SJSA1 (cell line): ENCODE data around the gene FCHO1. TPM values are rescaled to one million over a fixed set of nuclear protein-coding genes. Genes with fewer than 3 reads are reported as not detected.

Source experiments
- DNase-seq, 2 experiments: peaks; one replicate each; pipeline ENCODE4 v3.0.0-alpha.2; 2015 to 2020; ENCODE audit warnings: low spot score in 2 of 2, low read depth in 1 of 2
- H3K27ac ChIP-seq: fragments of 250-450 bp; sonication (Bioruptor Pico); 2 replicates; pipeline ENCODE4 v1.5.1; 2020; ENCODE audit warnings: mild to moderate bottlenecking, moderate library complexity
- H3K27me3 ChIP-seq: fragments of 250-450 bp; sonication (Bioruptor Pico); replicated peaks from 2 replicates; pipeline ENCODE4 v1.5.1; 2020; ENCODE audit warnings: mild to moderate bottlenecking, moderate library complexity
- H3K36me3 ChIP-seq: fragments of 250-450 bp; sonication (Bioruptor Pico); 2 replicates; pipeline ENCODE4 v1.5.1; 2020; ENCODE audit warnings: mild to moderate bottlenecking
- H3K4me1 ChIP-seq: fragments of 250-450 bp; sonication (Bioruptor Pico); replicated peaks from 2 replicates; pipeline ENCODE4 v1.6.1; 2021; ENCODE audit warnings: mild to moderate bottlenecking
- H3K4me3 ChIP-seq: fragments of 250-450 bp; sonication (Bioruptor Pico); 2 replicates; pipeline ENCODE4 v1.5.1; 2020; ENCODE audit warnings: mild to moderate bottlenecking
- H3K9me3 ChIP-seq: fragments of 250-450 bp; sonication (Bioruptor Pico); replicated peaks from 2 replicates; pipeline ENCODE4 v1.5.1; 2020; ENCODE audit warnings: mild to moderate bottlenecking
- total RNA-seq: library from RNA; depleted of rRNA; stranded (reverse); fragments of >200 nt; shearing (Covaris generic); gene quantifications from 2 replicates; pipeline ENCODE4 v1.2.3, GENCODE V29; 2014

Gene FCHO1
- total RNA-seq, 1 experiment from 2014 or later, result 0.63 TPM

DNA sequence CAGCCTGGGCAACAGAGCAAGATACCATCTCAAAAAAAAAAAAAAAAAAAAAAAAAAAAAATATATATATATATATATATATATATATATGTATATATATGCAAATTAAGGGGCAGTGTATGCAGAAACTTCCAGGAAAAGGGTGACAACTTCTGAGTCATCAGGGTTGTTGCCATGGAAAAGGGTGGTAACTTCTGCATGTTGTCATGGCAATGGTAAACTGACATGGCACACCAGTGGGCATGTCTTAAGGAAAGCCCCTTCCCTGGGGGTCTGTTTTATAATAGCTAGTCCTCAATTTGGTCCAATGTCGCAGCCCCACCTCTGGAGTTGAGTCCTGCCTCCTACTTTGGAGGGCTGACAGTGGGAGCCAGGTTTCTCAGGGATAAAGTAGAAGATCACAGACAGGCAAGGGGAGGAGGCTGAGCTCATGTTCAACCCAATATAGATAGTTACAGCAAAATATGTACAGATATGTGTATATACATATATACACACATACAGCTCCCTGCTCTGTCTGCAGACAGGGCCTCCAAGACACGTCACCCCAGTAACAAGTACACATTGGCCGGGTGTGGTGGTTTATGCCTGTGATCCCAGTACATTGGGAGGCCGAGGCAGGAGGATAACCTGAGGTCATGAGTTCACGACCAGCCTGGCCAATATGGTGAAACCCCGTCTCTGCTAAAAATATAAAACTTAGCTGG lies 7.2 kb upstream of the FCHO1 start:
- H3K4me3 ChIP-seq, result no peak overlapping the region
- no peaks in the 10 kb centered on the region for H3K9me3 ChIP-seq
- H3K27me3 ChIP-seq, result peaks cover 6% of the 10 kb centered on the region; the same call in 1 of the 2 replicates
- DNase-seq, result no peak
- no peaks in the 10 kb centered on the region for H3K36me3 ChIP-seq
- H3K4me1 ChIP-seq, result peaks cover 10% of the 10 kb centered on the region
- no peak overlapping the region for H3K27ac ChIP-seq

DNA sequence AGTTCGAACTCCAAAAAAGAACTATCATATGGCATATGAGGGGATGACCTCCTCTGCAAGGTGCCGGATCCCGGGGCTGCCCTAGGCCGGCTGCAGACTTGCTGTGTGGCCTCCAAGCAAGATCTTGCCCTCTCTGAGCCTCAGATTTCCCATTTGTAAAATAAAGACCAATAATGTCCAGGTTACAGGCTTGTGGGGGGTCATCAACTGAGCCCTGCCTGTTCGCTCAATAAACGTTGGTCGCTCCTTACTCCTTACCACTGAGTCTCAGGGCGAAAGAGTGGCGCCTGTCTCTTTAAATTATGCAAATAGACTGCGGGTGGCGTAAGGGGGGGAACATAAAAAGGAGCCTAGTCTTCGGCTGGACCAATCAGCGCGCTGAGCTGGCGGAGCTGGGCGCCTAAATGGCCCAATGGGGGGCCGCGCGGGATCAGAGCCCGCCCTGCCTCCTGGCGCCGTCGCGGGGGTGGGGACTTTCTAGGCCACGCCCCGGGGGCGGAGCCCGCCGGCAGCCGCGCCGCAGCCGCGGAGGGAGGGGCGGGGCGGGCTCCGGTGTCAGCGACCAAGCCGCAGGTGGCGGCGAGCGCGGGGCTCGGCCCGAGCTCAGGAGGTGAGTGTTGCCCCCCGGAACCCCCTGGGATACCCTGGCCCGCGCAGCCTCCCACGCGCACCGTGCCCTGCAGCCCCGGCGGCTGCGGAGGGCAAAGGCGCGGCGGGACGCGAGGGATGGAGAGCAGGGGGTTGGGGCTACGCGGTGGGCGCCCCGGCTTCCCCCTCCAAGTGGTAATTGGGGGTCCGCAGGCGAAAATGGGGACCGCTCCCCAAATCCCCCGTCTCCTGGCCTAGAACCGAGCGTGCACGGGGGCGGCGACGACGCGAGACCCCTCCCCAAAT lies 3.8 kb upstream of the FCHO1 start:
- peak overlapping the region; percentile 35 for H3K4me3 ChIP-seq
- DNase-seq, result peak; percentile 84 to 93
- H3K36me3 ChIP-seq, result no peaks in the 10 kb centered on the region
- H3K9me3 ChIP-seq, result no peaks in the 10 kb centered on the region
- H3K27me3 ChIP-seq, result peaks cover 6% of the 10 kb centered on the region; the same call in 1 of the 2 replicates
- no peak overlapping the region for H3K27ac ChIP-seq
- peaks cover 10% of the 10 kb centered on the region for H3K4me1 ChIP-seq

DNA sequence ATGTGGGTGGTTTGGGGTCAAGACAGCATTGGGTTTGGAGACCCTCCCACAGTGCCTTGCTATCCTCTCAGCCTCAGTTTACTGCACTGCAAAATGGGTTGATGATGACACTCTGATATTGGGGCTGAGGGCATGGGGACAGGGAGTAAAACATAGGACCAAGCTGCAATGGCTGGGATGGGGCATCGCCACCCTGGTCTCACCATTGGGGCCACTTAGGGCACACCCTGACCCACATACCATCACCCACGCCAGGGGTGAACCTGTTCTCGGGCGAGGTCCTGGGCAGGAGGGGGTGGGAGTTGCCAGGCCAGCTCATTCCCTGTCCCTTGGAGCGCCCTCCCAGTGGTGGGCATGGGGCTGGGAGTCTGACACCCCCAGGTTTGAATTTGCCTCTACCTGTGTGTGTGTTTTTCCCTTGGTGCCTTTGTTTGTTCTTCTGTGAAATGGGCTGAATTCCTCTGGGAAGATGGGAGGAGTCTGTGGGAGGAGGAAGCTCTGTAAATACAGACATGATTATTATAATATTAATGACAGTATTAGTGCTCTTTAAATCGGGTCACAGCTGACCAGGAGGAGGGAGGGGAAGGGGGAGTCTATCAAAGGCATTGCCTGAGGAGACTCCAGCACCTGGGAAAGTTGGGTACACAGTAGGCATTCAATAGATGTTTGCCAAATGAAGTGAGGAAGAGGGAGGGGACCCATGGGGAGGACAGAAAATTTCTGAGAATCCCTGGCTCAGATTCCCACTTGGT lies 2.2 kb upstream of the FCHO1 start:
- no peak overlapping the region for H3K4me3 ChIP-seq
- peaks cover 10% of the 10 kb centered on the region for H3K4me1 ChIP-seq
- peaks cover 6% of the 10 kb centered on the region; the same call in 1 of the 2 replicates for H3K27me3 ChIP-seq
- no peak overlapping the region for H3K27ac ChIP-seq
- no peaks in the 10 kb centered on the region for H3K9me3 ChIP-seq
- DNase-seq, result no peak
- H3K36me3 ChIP-seq, result no peaks in the 10 kb centered on the region

DNA sequence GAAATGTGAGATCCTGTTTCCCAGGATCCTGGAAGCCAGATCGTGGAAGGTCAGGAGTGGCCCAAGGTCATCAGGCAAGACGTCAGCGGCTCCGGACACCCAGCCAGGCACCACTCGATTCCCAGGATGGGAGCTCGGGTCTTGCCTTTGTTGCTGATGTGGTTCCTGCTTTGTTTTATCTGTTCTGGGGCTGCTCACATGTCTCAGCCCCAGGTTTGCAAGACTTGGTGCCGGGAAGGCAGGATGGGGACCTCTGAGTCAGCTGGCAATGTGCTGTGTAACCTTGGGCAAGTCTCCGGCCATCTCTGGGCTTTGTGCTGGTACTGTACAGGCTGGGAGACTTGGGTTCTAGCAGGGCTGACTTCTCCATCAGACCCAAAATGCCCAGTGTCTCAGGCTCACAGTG lies 1.4 kb upstream of the FCHO1 start:
- H3K9me3 ChIP-seq, result no peaks in the 10 kb centered on the region
- H3K27ac ChIP-seq, result no peak overlapping the region
- H3K4me1 ChIP-seq, result peaks cover 10% of the 10 kb centered on the region
- peaks cover 6% of the 10 kb centered on the region; the same call in 1 of the 2 replicates for H3K27me3 ChIP-seq
- H3K4me3 ChIP-seq, result no peak overlapping the region
- no peaks in the 10 kb centered on the region for H3K36me3 ChIP-seq
- DNase-seq, result no peak

DNA sequence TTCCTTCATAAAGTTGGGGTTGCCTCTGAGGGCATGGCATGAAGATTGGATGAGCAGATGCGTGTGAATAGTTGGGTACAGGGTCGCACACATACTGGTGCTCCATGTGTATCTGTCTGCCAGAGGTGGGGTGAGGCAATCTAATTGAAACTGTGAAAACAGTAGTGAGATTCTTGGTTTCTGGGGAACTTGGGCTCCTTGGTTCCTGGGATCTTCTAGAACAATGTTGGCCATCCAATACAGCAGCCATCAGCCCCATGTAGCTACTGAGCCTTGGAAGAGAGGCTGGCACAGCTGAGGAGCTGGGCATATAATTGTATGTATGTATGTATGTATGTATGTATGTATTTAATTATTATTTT lies 616 bp downstream of the FCHO1 start:
- DNase-seq, result no peak
- H3K9me3 ChIP-seq, result no peaks in the 10 kb centered on the region
- no peaks in the 10 kb centered on the region for H3K36me3 ChIP-seq
- H3K27me3 ChIP-seq, result peaks cover 6% of the 10 kb centered on the region; the same call in 1 of the 2 replicates
- peaks cover 10% of the 10 kb centered on the region for H3K4me1 ChIP-seq
- H3K27ac ChIP-seq, result no peak overlapping the region
- H3K4me3 ChIP-seq, result no peak overlapping the region

DNA sequence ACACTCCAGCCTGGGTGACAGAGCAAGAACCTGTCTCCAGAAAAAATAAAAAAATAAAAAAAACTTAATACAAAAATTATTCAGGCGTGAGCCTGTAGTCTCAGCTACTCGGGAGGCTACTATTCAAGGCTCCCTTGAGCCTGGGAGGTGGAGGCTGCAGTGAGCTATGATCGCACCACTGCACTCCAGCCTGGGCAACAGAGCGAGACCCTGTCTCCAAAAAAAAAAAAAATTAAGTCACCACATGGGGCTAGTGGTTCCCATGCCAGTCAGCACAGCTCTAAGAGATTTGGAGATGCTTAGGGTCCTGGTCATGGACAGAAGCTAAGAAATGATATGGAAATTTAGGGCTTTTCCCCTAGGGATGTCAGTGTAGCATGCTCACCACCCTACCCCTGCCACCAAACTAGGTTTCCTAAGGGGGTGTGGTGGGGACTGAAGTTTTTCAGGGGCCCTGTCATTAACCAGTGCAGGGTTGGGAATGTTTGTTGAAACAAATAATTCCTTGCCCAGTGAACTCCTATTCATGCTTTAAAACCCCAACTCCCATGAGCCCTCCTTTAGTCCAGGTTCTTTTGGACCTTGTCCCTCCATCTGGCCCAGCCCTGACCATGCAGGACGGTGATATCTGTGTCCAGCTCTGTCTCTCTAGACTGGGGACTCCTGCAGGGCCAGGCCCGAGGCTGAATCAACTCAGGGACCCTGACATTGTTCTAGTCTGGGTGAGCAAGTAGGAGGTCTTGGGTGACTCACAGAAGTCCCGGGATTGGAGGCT lies 1.8 kb downstream of the FCHO1 start:
- no peaks in the 10 kb centered on the region for H3K4me1 ChIP-seq
- H3K4me3 ChIP-seq, result no peak overlapping the region
- no peak overlapping the region for H3K27ac ChIP-seq
- no peaks in the 10 kb centered on the region for H3K36me3 ChIP-seq
- no peaks in the 10 kb centered on the region for H3K27me3 ChIP-seq
- H3K9me3 ChIP-seq, result no peaks in the 10 kb centered on the region
- no peak for DNase-seq

DNA sequence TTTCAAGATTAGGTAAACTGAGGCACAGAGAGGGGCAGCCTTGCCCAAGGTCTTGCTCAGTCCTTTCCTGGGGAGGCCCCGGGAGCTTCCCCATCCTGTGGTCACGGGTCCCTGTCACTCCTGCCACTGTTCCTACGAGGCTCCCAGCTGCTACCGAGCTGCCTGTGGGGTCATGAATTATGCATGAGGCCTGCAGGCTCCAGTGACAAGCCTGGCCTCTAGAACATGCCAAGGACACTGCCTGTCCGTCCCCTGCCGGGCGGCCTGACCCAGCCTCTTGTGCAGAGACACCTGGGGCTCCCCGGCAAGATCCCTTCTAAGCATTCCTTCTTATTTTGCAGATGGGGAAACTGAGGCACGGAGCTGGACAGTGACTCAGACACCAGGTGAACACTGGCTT lies 2.7 kb downstream of the FCHO1 start:
- no peak overlapping the region for H3K4me3 ChIP-seq
- DNase-seq, result no peak

DNA sequence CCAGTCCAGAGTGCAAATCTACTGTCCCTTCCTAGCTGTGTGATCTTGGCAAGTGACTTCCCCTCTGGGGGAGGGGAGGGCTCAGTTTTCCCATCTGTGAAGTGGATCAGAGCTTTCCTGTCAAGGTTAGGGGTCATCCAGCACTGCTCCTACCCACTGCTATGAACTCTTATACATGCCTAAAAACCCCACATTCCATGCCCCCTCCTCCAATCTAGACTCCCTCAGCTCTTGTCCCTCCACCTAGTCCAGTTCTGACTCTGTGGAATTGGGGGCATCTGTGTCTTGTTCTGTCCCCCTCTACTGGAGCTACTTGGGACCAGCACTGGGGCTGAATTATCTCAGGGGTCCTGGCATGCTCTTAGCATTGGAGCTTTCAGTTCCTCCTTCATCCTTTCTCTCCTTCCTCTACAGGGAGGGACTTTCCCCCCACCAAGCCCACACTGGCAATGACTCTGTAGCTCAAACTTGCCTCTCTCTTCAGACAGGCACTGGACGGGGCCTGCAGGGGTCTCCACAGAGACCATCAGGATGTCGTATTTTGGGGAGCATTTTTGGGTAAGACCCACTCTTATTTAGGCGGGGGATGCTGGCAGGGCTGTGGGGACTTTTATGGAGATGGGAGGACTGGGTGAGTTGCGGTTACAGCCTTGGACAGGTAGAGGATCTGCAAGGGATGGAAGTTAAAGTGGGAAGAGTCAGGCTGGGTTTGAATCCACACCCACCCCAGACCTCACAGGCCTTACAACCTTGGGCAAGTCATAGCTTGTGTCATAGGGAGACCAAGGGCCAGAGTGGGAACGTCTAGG lies 3.6 kb downstream of the FCHO1 start:
- H3K9me3 ChIP-seq, result no peaks in the 10 kb centered on the region
- H3K4me1 ChIP-seq, result no peaks in the 10 kb centered on the region
- no peak for DNase-seq
- H3K4me3 ChIP-seq, result no peak overlapping the region
- no peak overlapping the region for H3K27ac ChIP-seq
- H3K27me3 ChIP-seq, result no peaks in the 10 kb centered on the region
- H3K36me3 ChIP-seq, result no peaks in the 10 kb centered on the region

More for the DNA sequence above, 2.7 kb downstream of the FCHO1 start:
- no peaks in the 10 kb centered on the region for H3K36me3 ChIP-seq
- H3K9me3 ChIP-seq, result no peaks in the 10 kb centered on the region
- H3K27ac ChIP-seq, result no peak overlapping the region
- no peaks in the 10 kb centered on the region for H3K4me1 ChIP-seq
- no peaks in the 10 kb centered on the region for H3K27me3 ChIP-seq

DNA sequence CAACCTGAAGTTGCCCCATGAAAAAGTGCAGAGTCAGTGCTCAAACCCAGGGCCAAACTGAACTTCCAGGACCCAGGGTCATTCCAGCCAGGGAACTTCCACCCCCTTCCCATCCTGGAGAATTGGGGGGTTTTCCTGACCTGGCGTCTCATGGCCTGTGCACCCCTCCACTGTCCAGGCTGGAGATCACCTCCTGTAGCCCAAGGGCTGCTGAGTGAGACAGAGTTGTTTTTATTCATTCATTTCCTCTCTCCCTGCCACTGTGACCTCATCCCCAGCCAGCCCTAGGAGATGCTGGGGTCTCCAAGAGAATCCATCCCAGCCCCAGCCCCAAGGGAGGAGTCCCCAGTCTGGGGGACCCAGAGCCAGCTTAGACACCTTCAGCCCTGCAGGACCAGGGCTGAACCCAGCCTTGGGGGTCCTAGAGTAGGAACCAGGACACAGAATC lies 4.2 kb downstream of the FCHO1 start:
- Histone ChIP-seq H3K9me3 (no peaks in the 10 kb centered on the region), H3K4me1 (no peaks in the 10 kb centered on the region), H3K36me3 (no peaks in the 10 kb centered on the region), H3K27me3 (no peaks in the 10 kb centered on the region), H3K4me3 (no peak overlapping the region), H3K27ac (no peak overlapping the region)
- DNase-seq, result no peak

DNA sequence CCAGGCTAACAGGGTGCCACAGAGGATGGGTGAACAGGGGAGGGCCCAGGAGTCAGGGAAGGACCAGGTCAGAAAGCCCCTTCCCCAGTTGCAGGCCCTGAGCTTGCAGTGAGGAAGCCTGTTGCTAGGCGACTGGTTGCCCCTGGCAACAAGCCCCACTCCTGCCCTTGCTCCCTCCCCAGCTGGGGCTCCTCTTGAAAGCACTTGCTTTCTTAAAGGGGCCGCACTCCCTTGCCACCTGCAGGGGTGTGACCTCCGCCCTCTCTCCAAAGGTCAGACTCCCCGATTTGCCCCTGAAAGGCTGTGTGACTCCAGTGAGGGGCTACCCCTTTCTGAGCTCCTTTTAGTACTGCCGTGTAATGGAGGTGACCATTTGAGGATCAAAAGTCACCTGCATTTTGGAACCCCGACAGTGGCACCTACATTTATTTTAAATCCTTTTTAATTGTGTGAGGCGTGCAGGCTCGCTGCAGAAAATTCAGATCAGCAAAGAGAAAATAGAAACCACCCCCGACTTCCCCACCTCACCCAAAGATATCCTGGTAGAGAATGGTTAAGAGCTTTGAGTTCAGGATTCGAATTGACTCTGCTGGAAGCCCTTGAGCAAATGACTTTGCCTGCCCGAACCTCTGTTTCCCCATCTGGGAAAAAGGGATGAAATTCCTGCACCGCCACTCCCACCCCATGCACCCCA lies 4.8 kb downstream of the FCHO1 start:
- Histone ChIP-seq H3K4me3 (no peak overlapping the region), H3K36me3 (no peaks in the 10 kb centered on the region), H3K27ac (no peak overlapping the region), H3K27me3 (no peaks in the 10 kb centered on the region), H3K4me1 (no peaks in the 10 kb centered on the region), H3K9me3 (no peaks in the 10 kb centered on the region)
- DNase-seq, result no peak

DNA sequence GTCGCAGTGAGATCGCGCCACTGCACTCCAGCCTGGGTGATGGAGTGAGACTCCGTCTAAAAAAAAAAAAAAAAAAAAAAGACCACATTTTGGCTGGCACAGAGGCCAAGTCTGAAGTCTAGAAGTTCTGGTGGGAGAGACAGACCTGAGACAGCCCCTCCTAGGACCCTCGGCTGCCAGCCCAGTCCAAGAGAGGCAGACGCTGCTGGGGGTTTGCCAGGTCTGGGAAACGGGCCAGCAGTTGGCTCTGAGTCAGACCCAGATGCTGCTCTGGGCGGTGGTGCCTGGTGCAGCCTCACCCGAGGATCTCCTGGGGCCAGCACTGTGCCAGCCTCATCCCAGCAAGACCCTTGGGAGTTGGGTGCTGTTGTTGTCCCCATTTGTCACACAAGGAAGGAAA lies 5.8 kb downstream of the FCHO1 start:
- DNase-seq, result no peak
- H3K27me3 ChIP-seq, result no peaks in the 10 kb centered on the region
- H3K36me3 ChIP-seq, result no peaks in the 10 kb centered on the region
- no peaks in the 10 kb centered on the region for H3K9me3 ChIP-seq
- H3K4me3 ChIP-seq, result no peak overlapping the region
- H3K27ac ChIP-seq, result no peak overlapping the region
- H3K4me1 ChIP-seq, result no peaks in the 10 kb centered on the region

DNA sequence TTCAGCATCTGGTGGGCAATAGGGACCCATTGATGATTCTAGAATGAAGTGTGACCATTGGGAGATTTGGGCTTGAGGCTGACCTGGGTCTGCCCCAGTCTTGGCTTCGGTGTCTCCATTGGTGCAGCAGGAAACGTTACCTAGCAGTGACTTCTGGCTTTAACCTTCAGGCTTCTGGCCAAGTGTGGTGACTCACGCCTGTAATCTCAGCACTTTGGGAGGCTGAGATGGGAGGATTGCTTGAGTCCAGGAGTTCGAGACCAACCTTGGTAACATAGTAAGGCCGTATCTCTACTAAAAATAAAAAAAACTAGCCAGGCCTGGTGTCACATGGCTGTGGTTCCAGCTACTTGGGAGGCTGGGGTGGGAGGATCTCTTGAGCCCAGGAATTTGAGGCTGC lies 7.2 kb downstream of the FCHO1 start:
- Histone ChIP-seq H3K4me1 (no peaks in the 10 kb centered on the region), H3K36me3 (no peaks in the 10 kb centered on the region), H3K27me3 (no peaks in the 10 kb centered on the region), H3K9me3 (no peaks in the 10 kb centered on the region), H3K4me3 (no peak overlapping the region), H3K27ac (no peak overlapping the region)
- no peak for DNase-seq
